Small intestine (tissue), 7 donors: ENCODE data around the gene CCDC186. TPM values are rescaled to one million over a fixed set of nuclear protein-coding genes. Genes with fewer than 3 reads are reported as not detected.

Source experiments
- DNase-seq, 2 donors: peaks; one replicate each; pipeline versions ENCODE4 v3.0.0 to v3.0.0-alpha.2; 2013
- FAIRE-seq: peaks from 2 replicates; lab custom pipeline; 2012; peaks lifted over from hg19 to GRCh38; lab: Jason Lieb, UNC
- H3K27ac ChIP-seq, 3 donors: one replicate each; pipeline ENCODE4 v1.5.1; 2013; ENCODE audit warnings: low read length in 2 of 3, mild to moderate bottlenecking in 2 of 3, control low read depth in 1 of 3, inconsistent platforms in 1 of 3, low read depth in 1 of 3, moderate library complexity in 1 of 3
- H3K27me3 ChIP-seq, 3 donors: one replicate each; pipeline ENCODE4 v1.6.1; 2013; ENCODE audit warnings: low read length in 3 of 3, inconsistent platforms in 1 of 3; ENCODE audit not compliant: control insufficient read depth in 3 of 3, insufficient read depth in 3 of 3
- H3K36me3 ChIP-seq, 3 donors: one replicate each; pipeline ENCODE4 v1.6.1; 2013; ENCODE audit warnings: low read length in 3 of 3, inconsistent platforms in 1 of 3, low read depth in 1 of 3, mild to moderate bottlenecking in 1 of 3, moderate library complexity in 1 of 3; ENCODE audit not compliant: control insufficient read depth in 3 of 3, insufficient read depth in 2 of 3
- H3K4me1 ChIP-seq, 3 donors: one replicate each; pipeline ENCODE4 v1.6.1; 2013; ENCODE audit warnings: low read length in 2 of 3, inconsistent platforms in 1 of 3, low read depth in 1 of 3, mild to moderate bottlenecking in 1 of 3, moderate library complexity in 1 of 3; ENCODE audit not compliant: control insufficient read depth in 3 of 3, insufficient read depth in 2 of 3
- H3K4me3 ChIP-seq, 3 donors: one replicate each; pipeline ENCODE4 v1.5.1; 2013; ENCODE audit warnings: low read length in 3 of 3, control low read depth in 1 of 3, inconsistent platforms in 1 of 3, low read depth in 1 of 3, mild to moderate bottlenecking in 1 of 3, moderate library complexity in 1 of 3
- H3K9me3 ChIP-seq, 2 donors: one replicate each; pipeline ENCODE4 v1.6.1; 2013; ENCODE audit warnings: low read depth in 1 of 2, low read length in 1 of 2; ENCODE audit not compliant: control insufficient read depth in 2 of 2, insufficient read depth in 1 of 2
- WGBS, 3 donors: extraction: QIAGEN DNeasy Blood & Tissue Kit; methylation state at CpG; one replicate each; pipeline ENCODE4 v1.1.7; 2013; 5-methylcytosine and 5-hydroxymethylcytosine counted together
- polyA plus RNA-seq, 4 donors: library from polyadenylated mRNA; stranded (reverse) in 3 of 4; unstranded in 1 of 4; fragments of 200-250 nt in 3 of 4; fragments of 120-200 nt in 1 of 4; gene quantifications; one replicate each; pipeline versions ENCODE4 v1.2.1 to v1.2.3, GENCODE V29; 2013
- donor health status: healthy with polysubstance abuse.
- donor health status: control.
- donor health status: control.
- donor health status: Bipolar disorder and iron deficiency.
- donor health status: healthy.

Gene CCDC186
- polyA plus RNA-seq, 4 donors, result 7.2 to 29.6 (median 12.0) TPM

- Histone ChIP-seq H3K27me3 (no peaks in the 10 kb centered on the region), H3K36me3 (no peaks in the 10 kb centered on the region), H3K27ac (no peak overlapping the region), H3K9me3 (no peaks in the 10 kb centered on the region), H3K4me1 (no peaks in the 10 kb centered on the region), H3K4me3 (no peak overlapping the region)
- WGBS, 3 donors, result 6 to 19% (median 11%) methylated on average over 5 of the region's 5 CpGs
- FAIRE-seq (no peak), DNase-seq (peak in 1 of 2 donors; percentile 37)
Observed at GRCh38 chr10:114181971-114182370, 8.0 kb upstream of the CCDC186 start.

- no peaks in the 10 kb centered on the region for H3K4me1 ChIP-seq
- H3K27ac ChIP-seq, result no peak overlapping the region
- DNase-seq, result no peak
- H3K9me3 ChIP-seq, result no peaks in the 10 kb centered on the region
- WGBS, 3 donors, result 81 to 88% (median 82%) methylated on average over 3 of the region's 3 CpGs
- no peaks in the 10 kb centered on the region for H3K27me3 ChIP-seq
- no peak for FAIRE-seq
- H3K36me3 ChIP-seq, result no peaks in the 10 kb centered on the region
- no peak overlapping the region for H3K4me3 ChIP-seq
Observed at GRCh38 chr10:114180937-114181336, 6.9 kb upstream of the CCDC186 start.

- DNase-seq (no peak), FAIRE-seq (no peak)
- no peaks in the 10 kb centered on the region for H3K27me3 ChIP-seq
- WGBS, 3 donors, result 74 to 76% (median 74%) methylated on average over 8 of the region's 8 CpGs
- no peak overlapping the region for H3K27ac ChIP-seq
- H3K36me3 ChIP-seq, result no peaks in the 10 kb centered on the region
- no peaks in the 10 kb centered on the region for H3K9me3 ChIP-seq
- peaks cover 0 to 6% (median 2%) of the 10 kb centered on the region in 3 donors for H3K4me1 ChIP-seq
- H3K4me3 ChIP-seq, result no peak overlapping the region
Observed at GRCh38 chr10:114179747-114180146, 5.7 kb upstream of the CCDC186 start.

GRCh38 chr10:114179148-114179547 lies 5.1 kb upstream of the CCDC186 start, which contains the start of gene TDRD1:
TDRD1 (plus strand) TSS chr10:114179353; CDS start chr10:114187832, 8,479 bp downstream.
- Histone ChIP-seq H3K4me3 (no peak within 1 kb of the TSS), H3K9me3 (no peaks in the 10 kb centered on the region), H3K27ac (no peak within 1 kb of the TSS), H3K27me3 (no peaks in the 10 kb centered on the region), H3K4me1 (peaks cover 0 to 6% (median 2%) of the 10 kb centered on the region in 3 donors), H3K36me3 (no peaks in the 10 kb centered on the region)
- FAIRE-seq, result no peak
- DNase-seq, result no peak
- 86 to 95% (median 92%) methylated on average over 23 to 28 of the region's 28 CpGs for WGBS, 3 donors

- WGBS, 3 donors, result 77 to 96% (median 95%) methylated on average over 1 of the region's 1 CpG
- no peak for DNase-seq
- no peak for FAIRE-seq
- H3K27ac ChIP-seq, result no peak overlapping the region
- H3K36me3 ChIP-seq, result no peaks in the 10 kb centered on the region
- H3K9me3 ChIP-seq, result no peaks in the 10 kb centered on the region
- peaks cover 0 to 6% (median 2%) of the 10 kb centered on the region in 3 donors for H3K4me1 ChIP-seq
- H3K4me3 ChIP-seq, result no peak overlapping the region
- no peaks in the 10 kb centered on the region for H3K27me3 ChIP-seq
Observed at GRCh38 chr10:114176511-114176910, 2.5 kb upstream of the CCDC186 start.

- FAIRE-seq, result no peak
- no peaks in the 10 kb centered on the region for H3K36me3 ChIP-seq
- 72 to 86% (median 81%) methylated on average over 1 of the region's 1 CpG for WGBS, 3 donors
- no peaks in the 10 kb centered on the region for H3K9me3 ChIP-seq
- no peak overlapping the region for H3K27ac ChIP-seq
- no peak for DNase-seq
- H3K27me3 ChIP-seq, result no peaks in the 10 kb centered on the region
- H3K4me1 ChIP-seq, result peaks cover 0 to 6% (median 2%) of the 10 kb centered on the region in 3 donors
- no peak overlapping the region for H3K4me3 ChIP-seq
Observed at GRCh38 chr10:114175667-114176066, 1.7 kb upstream of the CCDC186 start.

GRCh38 chr10:114174695-114175188 lies 739 bp upstream of the CCDC186 start:
- Histone ChIP-seq H3K27ac (peak overlapping the region; percentile 69 to 100 (median 99)), H3K27me3 (no peaks in the 10 kb centered on the region), H3K9me3 (no peaks in the 10 kb centered on the region), H3K4me3 (peak overlapping the region; percentile 93 to 99 (median 96)), H3K36me3 (no peaks in the 10 kb centered on the region), H3K4me1 (peaks cover 0 to 6% (median 2%) of the 10 kb centered on the region in 3 donors)
- FAIRE-seq, result no peak
- DNase-seq, result no peak
- 1 to 2% (median 1%) methylated on average over 19 of the region's 19 CpGs for WGBS, 3 donors

- H3K4me1 ChIP-seq, result peaks cover 0 to 6% (median 2%) of the 10 kb centered on the region in 3 donors
- peaks cover under 1 to 2% of the 10 kb centered on the region in 2 donors for H3K9me3 ChIP-seq
- no peaks in the 10 kb centered on the region for H3K27me3 ChIP-seq
- DNase-seq (peak in 1 of 2 donors; percentile 33), FAIRE-seq (no peak)
- H3K27ac ChIP-seq, result peak overlapping the region; percentile 98 to 100 (median 99)
- peaks cover 0 to 2% (median 0%) of the 10 kb centered on the region in 3 donors for H3K36me3 ChIP-seq
- 0% methylated on average over 16 to 23 of the region's 23 CpGs for WGBS, 3 donors
- peak overlapping the region; percentile 93 to 99 (median 96) for H3K4me3 ChIP-seq
Observed at GRCh38 chr10:114173603-114173920, 441 bp downstream of the CCDC186 start.
